Nucleus accumbens (tissue), 56 donors: Measurements from ENCODE around the gene CCDC9B.

Experiments used
- DNase-seq, 56 donors: peaks; one replicate each; lab custom pipeline; 2025; lab: John Stamatoyannopoulos, UW

Gene CCDC9B

GRCh38 chr15:40281801-40282146 is 59.0 kb downstream of the CCDC9B start:
- DNase-seq: no peak
